Endothelial cell of umbilical vein (primary cell): ENCODE data around the gene TOMM34. TPM values are rescaled to one million over a fixed set of nuclear protein-coding genes. Genes with fewer than 3 reads are reported as not detected.
A peak's percentile ranks its signal among the peaks of the same experiment; 100 is the strongest.

Experiments used
- BruUV-seq: library from RNA; stranded (reverse); fragments of 400-500 nt; replicated peaks from 2 replicates; lab custom pipeline; 2021; lab: Mats Ljungman, UMichigan
- CTCF ChIA-PET: fragments of 300-600, 350-600 bp; sonication (Branson Sonifier 250); formaldehyde crosslinking; loops from one replicate; lab custom pipeline; 2021; ENCODE audit warnings: antibody characterized with exemption, inconsistent platforms; lab: Charles Lee
- POLR2A ChIA-PET: fragments of 300-600, 350-600 bp; sonication (Branson Sonifier 250); formaldehyde crosslinking; loops from one replicate; lab custom pipeline; 2021; ENCODE audit warnings: antibody characterized with exemption, inconsistent platforms; lab: Charles Lee
- DNase-seq: peaks from one replicate; pipeline ENCODE4 v3.0.0-alpha.2; 2011; ENCODE audit warnings: low read depth, low spot score
- FAIRE-seq: peaks from 2 replicates; lab custom pipeline; 2011; peaks lifted over from hg19 to GRCh38; lab: Jason Lieb, UNC
- H2AFZ ChIP-seq: 2 replicates; pipeline ENCODE4 v1.6.0; 2012; ENCODE audit warnings: low read depth, low read length, control low read depth, inconsistent platforms
- H3K27ac ChIP-seq: 2 replicates; pipeline ENCODE4 v1.5.1; 2011; ENCODE audit warnings: low read depth, mild to moderate bottlenecking, control low read depth, low read length, moderate library complexity; ENCODE audit not compliant: insufficient read depth
- H3K27me3 ChIP-seq, 2 experiments: 2 replicates each; pipeline versions ENCODE4 v1.6.0 to v1.6.1; 2011; ENCODE audit warnings: low read length in 2 of 2, mixed read lengths in 1 of 2; ENCODE audit not compliant: control insufficient read depth in 2 of 2, insufficient read depth in 2 of 2
- H3K36me3 ChIP-seq, 2 experiments: 2 replicates in 1 of 2; 3 replicates in 1 of 2; pipeline ENCODE4 v1.5.1; 2011; ENCODE audit warnings: low read length in 2 of 2, mild to moderate bottlenecking in 1 of 2, moderate library complexity in 1 of 2; ENCODE audit not compliant: control insufficient read depth in 2 of 2, insufficient read depth in 2 of 2; ENCODE audit errors: extremely low read depth in 1 of 2
- H3K4me1 ChIP-seq: 3 replicates; pipeline ENCODE4 v1.5.1; 2011; ENCODE audit warnings: mild to moderate bottlenecking, low read length; ENCODE audit not compliant: control insufficient read depth, insufficient read depth; ENCODE audit errors: extremely low read depth
- H3K4me2 ChIP-seq: 2 replicates; pipeline ENCODE4 v1.6.1; 2011; ENCODE audit warnings: low read length, control low read depth, mixed read lengths; ENCODE audit not compliant: insufficient read depth
- H3K4me3 ChIP-seq, 3 experiments: fragments of 200-600 bp in 1 of 3; sonication (generic), shearing (Covaris generic) in 1 of 3; replicated peaks in 1 of 3; 2 replicates each; pipeline ENCODE4 v1.5.1; 2011 to 2016; ENCODE audit warnings: control low read depth in 3 of 3, low read length in 3 of 3, mild to moderate bottlenecking in 2 of 3, inconsistent platforms in 1 of 3, low read depth in 1 of 3, moderate library complexity in 1 of 3; ENCODE audit not compliant: insufficient read depth in 1 of 3
- H3K79me2 ChIP-seq: 2 replicates; pipeline ENCODE4 v1.6.0; 2012; ENCODE audit warnings: low read length, inconsistent platforms; ENCODE audit not compliant: control insufficient read depth, insufficient read depth
- H3K9ac ChIP-seq: replicated peaks from 2 replicates; pipeline ENCODE3; 2011; ENCODE audit warnings: low read length, control low read depth; ENCODE audit not compliant: insufficient read depth; ENCODE audit errors: extremely low read depth
- H3K9me1 ChIP-seq: replicated peaks from 3 replicates; pipeline ENCODE4 v1.6.0; 2011; ENCODE audit warnings: mild to moderate bottlenecking, low read length; ENCODE audit not compliant: control insufficient read depth, insufficient read depth; ENCODE audit errors: extremely low read depth
- H3K9me3 ChIP-seq: replicated peaks from 2 replicates; pipeline ENCODE4 v1.5.1; 2012; ENCODE audit warnings: low read length, inconsistent platforms; ENCODE audit not compliant: control insufficient read depth, insufficient read depth
- H4K20me1 ChIP-seq: replicated peaks from 2 replicates; pipeline ENCODE3; 2011; ENCODE audit warnings: mild to moderate bottlenecking, low read length; ENCODE audit not compliant: control insufficient read depth, insufficient read depth; ENCODE audit errors: extremely low read depth
- EZH2 ChIP-seq: IDR thresholded peaks from 2 replicates; pipeline ENCODE4 v1.6.1; 2012; ENCODE audit warnings: borderline replicate concordance, low read depth, mild to moderate bottlenecking, moderate library complexity, low read length, inconsistent platforms; ENCODE audit not compliant: severe bottlenecking
- FOS ChIP-seq: IDR thresholded peaks from 2 replicates; pipeline ENCODE4 v1.6.1; 2011; ENCODE audit warnings: mild to moderate bottlenecking, low read length, moderate library complexity, borderline replicate concordance; ENCODE audit not compliant: insufficient read depth
- GATA2 ChIP-seq: IDR thresholded peaks from 2 replicates; pipeline ENCODE4 v1.7.0; 2011; ENCODE audit warnings: low read depth, mild to moderate bottlenecking, moderate library complexity, mixed read lengths, low read length; ENCODE audit not compliant: insufficient read length, insufficient read depth
- JUN ChIP-seq: IDR thresholded peaks from 2 replicates; pipeline ENCODE4 v1.6.1; 2011; ENCODE audit warnings: borderline replicate concordance, low read depth; ENCODE audit not compliant: insufficient read length, insufficient read depth
- MYC ChIP-seq: IDR thresholded peaks from one replicate; pipeline ENCODE4 v1.6.1; 2011; ENCODE audit warnings: mild to moderate bottlenecking, low read depth, low read length
- POLR2A ChIP-seq: IDR thresholded peaks from 2 replicates; pipeline ENCODE4 v1.6.1; 2012; ENCODE audit warnings: low read depth, mild to moderate bottlenecking, control low read depth, low read length
- POLR2AphosphoS5 ChIP-seq: IDR thresholded peaks from 2 replicates; pipeline ENCODE4 v1.6.1; 2012; ENCODE audit warnings: low read depth, mild to moderate bottlenecking, control low read depth, low read length, moderate library complexity; ENCODE audit not compliant: insufficient read depth
- dilution Hi-C: fragments of 300-500 bp; cut with MboI; formaldehyde crosslinking; loops from one replicate; pipeline ENCODE4 v1.15.0; 2019; ENCODE audit warnings: low sequenced_read_pairs; ENCODE audit not compliant: extremely low pct_ligation_motif_present
- intact Hi-C: fragments of 100-400 bp; cut with micrococcal nuclease; formaldehyde crosslinking; loops from one replicate; pipeline ENCODE4 v1.10.0; 2022
- polyA plus RNA-seq, 4 experiments: library from polyadenylated mRNA; depleted of rRNA in 3 of 4; stranded (reverse) in 3 of 4; unstranded in 1 of 4; fragments of >200 nt; gene quantifications; 2 replicates each; pipeline versions ENCODE4 v1.2.1 to v1.2.3, GENCODE V29; 2011 to 2012; ENCODE audit warnings: missing spikeins in 1 of 4
- total RNA-seq: library from RNA; stranded (reverse); gene quantifications from 2 replicates; pipeline ENCODE4 v1.2.3, GENCODE V29; 2021
- TF ChIP-seq, protein P1 (sequence below), 2 donors: IDR thresholded peaks; 1 replicate in 1 of 2; 2 replicates in 1 of 2; pipeline ENCODE4 v1.5.1; 2011; ENCODE audit warnings: low read length in 2 of 2, mild to moderate bottlenecking in 2 of 2, moderate library complexity in 2 of 2, control low read depth in 1 of 2, inconsistent platforms in 1 of 2, low read depth in 1 of 2; ENCODE audit not compliant: insufficient read depth in 1 of 2; ENCODE audit errors: extremely low read depth in 1 of 2

Gene TOMM34
- total and polyA plus RNA-seq, 2 donors (not counting 3 experiments of a cell fraction or from before 2014, with no cell fraction given) = 36.3 to 44.2 TPM

DNA sequence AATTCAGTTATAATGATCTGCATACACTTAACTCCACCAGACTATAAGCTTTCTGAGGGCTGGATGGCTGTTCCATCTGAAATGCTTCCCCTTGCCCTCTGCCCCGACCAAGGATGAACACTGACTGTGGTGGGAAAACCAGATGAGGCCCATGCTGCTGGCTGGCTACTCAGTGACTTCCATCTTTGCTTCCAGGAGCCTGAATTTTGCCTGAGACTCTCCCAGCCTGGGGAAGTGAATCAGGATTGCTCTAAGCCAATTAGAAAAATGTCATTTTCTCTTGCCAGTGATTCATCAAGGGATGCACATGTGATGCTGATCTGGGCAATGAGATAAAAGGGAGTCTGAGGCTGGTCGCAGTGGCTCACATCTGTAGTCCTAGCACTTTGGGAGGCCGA, 1.7 kb upstream of the TOMM34 start:
- no TSS peak for BruUV-seq
- CTCF ChIA-PET = interaction anchor here (3.2 kb wide), 1 partner anchor 82 kb away, joined by 11 read pairs; no protein-coding TSS in a partner anchor
- Histone ChIP-seq H3K4me1 (peaks cover 34% of the 10 kb centered on the region), H3K9me1 (no peaks in the 10 kb centered on the region), H2AFZ (peak overlapping the region; percentile 56), H3K4me3 (no peak overlapping the region), H3K27me3 (no peaks in the 10 kb centered on the region), H4K20me1 (no peaks in the 10 kb centered on the region), H3K79me2 (peaks cover 34% of the 10 kb centered on the region), H3K36me3 (no peaks in the 10 kb centered on the region), H3K27ac (peak overlapping the region; percentile 10), H3K9me3 (no peaks in the 10 kb centered on the region), H3K4me2 (no peak overlapping the region), H3K9ac (no peak overlapping the region)
- intact Hi-C loops = loop anchor here (2.0 to 10.0 kb wide), 4 partner anchors 51 to 833 kb away; partner anchors contain the start of genes DNTTIP1, PABPC1L, WFDC3 and YWHAB
- dilution Hi-C loops = no loop called here
- DNase-seq (peak; percentile 23), FAIRE-seq (no peak)
- TF ChIP-seq JUN (no peak), GATA2 (peak; percentile 37)
- POLR2A ChIA-PET = no interaction called here

DNA sequence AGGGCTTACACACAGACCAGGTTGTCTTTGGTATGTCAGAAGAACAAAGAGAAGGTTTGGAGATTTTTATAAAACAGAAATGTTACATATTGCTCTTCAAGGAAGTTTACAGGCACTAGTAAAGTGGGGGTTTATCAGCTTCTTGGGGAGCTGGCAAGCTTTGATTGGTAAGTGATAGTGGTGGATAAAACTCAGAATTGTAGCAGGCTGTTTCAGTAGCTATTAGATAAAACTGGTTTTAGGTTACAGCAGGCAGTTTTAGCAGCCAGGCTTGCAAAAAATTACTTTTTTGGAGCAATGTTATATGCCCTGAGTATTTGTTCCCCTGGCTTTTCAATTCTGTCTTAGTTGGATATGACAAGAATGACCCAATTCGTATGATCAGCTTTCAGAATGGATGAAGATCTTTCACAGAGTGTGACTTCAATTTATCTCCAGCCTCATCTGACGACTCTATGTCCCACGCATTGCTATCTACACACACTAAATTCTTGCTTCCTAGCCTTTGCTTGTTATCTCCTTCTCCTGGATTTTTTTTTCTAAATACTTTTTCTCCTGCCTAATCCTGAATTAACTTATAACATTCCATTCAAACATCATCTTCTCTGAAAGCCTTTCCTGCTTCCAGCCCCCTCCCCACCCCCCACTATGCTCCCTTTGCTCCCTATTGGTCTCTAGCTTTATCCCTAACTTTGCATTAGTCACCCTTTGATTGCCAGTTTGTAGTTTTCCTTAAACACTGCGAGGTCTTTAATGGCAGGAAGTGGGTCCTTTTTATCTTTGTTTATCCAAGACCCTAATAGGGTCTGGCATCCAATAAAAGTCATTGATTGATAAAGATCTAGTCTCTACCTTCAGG, 1.0 kb upstream of the TOMM34 start:
- DNase-seq (no peak), FAIRE-seq (no peak)
- H2AFZ ChIP-seq = peak overlapping the region; percentile 56
- no peaks in the 10 kb centered on the region for H3K9me1 ChIP-seq
- TF ChIP-seq EZH2 (no peak), POLR2A (no peak), POLR2AphosphoS5 (no peak), FOS (no peak), MYC (no peak), JUN (no peak)
- TF ChIP-seq, protein P1, sequence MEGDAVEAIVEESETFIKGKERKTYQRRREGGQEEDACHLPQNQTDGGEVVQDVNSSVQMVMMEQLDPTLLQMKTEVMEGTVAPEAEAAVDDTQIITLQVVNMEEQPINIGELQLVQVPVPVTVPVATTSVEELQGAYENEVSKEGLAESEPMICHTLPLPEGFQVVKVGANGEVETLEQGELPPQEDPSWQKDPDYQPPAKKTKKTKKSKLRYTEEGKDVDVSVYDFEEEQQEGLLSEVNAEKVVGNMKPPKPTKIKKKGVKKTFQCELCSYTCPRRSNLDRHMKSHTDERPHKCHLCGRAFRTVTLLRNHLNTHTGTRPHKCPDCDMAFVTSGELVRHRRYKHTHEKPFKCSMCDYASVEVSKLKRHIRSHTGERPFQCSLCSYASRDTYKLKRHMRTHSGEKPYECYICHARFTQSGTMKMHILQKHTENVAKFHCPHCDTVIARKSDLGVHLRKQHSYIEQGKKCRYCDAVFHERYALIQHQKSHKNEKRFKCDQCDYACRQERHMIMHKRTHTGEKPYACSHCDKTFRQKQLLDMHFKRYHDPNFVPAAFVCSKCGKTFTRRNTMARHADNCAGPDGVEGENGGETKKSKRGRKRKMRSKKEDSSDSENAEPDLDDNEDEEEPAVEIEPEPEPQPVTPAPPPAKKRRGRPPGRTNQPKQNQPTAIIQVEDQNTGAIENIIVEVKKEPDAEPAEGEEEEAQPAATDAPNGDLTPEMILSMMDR (IDR thresholded peaks at IDR 0.05; ENCODE audit: extremely low read depth in 1 of 2, insufficient read depth in 1 of 2, low read depth in 1 of 2, low read length in 2 of 2) = no peak
- H3K36me3 ChIP-seq = peaks cover 0 to 3% of the 10 kb centered on the region in 2 experiments
- H3K27me3 ChIP-seq = no peaks in the 10 kb centered on the region
- no peak overlapping the region for H3K4me3 ChIP-seq
- peak overlapping the region; percentile 10 for H3K27ac ChIP-seq
- ChIA-PET CTCF (interaction anchor here (1.5 to 3.2 kb wide), 3 partner anchors 9 to 134 kb away, joined by 5 to 11 read pairs (median 8); no protein-coding TSS in a partner anchor), POLR2A (no interaction called here)
- peaks cover 32% of the 10 kb centered on the region for H3K4me1 ChIP-seq
- peaks cover 35% of the 10 kb centered on the region for H3K79me2 ChIP-seq
- no peaks in the 10 kb centered on the region for H3K9me3 ChIP-seq
- no peak overlapping the region for H3K9ac ChIP-seq
- no peaks in the 10 kb centered on the region for H4K20me1 ChIP-seq
- dilution Hi-C loops = no loop called here
- H3K4me2 ChIP-seq = no peak overlapping the region
- intact Hi-C loops = loop anchor here (2.0 to 10.0 kb wide), 4 partner anchors 50 to 834 kb away; partner anchors contain the start of genes DNTTIP1, PABPC1L, WFDC3 and YWHAB
- BruUV-seq = TSS peak; percentile 4
